ENCODE measurements around the gene SH3BP1. TPM values are rescaled to one million over a fixed set of nuclear protein-coding genes. Genes with fewer than 3 reads are reported as not detected.

SH3BP1 gene
- total RNA-seq, 1 donor from 2014 or later, result 28.3 TPM

DNA sequence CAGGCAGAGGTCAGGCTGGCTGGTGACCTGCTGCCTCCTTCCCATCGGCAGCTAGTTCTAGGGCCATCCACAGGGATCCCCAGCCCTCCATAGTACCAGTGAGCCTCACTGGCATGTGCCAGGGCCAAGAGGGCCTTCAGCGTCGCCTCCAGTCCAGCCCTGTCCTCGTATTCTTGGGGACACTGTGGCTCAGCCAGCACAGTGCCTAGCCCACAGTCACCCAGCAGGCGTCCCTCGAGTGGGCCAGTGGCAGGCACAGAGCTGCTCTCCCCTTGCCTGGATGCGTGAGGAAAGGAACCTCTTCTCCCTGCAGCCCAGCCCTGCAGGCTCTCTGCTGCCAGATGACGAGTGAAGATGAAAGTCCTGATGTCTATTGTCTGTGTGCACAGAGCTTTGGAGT lies 10.6 kb upstream of the SH3BP1 start:
- intact Hi-C loops (cut with DNase I), result no loop called here
- H3K4me1 ChIP-seq, result peaks cover 47% of the 10 kb centered on the region
- H3K9me3 ChIP-seq, result no peaks in the 10 kb centered on the region
- no peak overlapping the region for H3K4me3 ChIP-seq
- no peak overlapping the region for H3K27ac ChIP-seq
- TF ChIP-seq CTCF (IDR thresholded peaks at IDR 0.05), result no peak
- H3K36me3 ChIP-seq, result peaks cover 23% of the 10 kb centered on the region
- DNase-seq (no peak), ATAC-seq (no peak)
- H3K27me3 ChIP-seq, result no peaks in the 10 kb centered on the region

- TF ChIP-seq CTCF (IDR thresholded peaks at IDR 0.05), result no peak
Observed at GRCh38 chr22:37629928-37630327, 9.5 kb upstream of the SH3BP1 start.

GRCh38 chr22:37630839-37631435 lies 8.5 kb upstream of the SH3BP1 start:
- peaks cover 48% of the 10 kb centered on the region for H3K4me1 ChIP-seq

More at GRCh38 chr22:37629928-37630327, 9.5 kb upstream of the SH3BP1 start:
- no peak for DNase-seq
- Histone ChIP-seq H3K9me3 (no peaks in the 10 kb centered on the region), H3K27me3 (no peaks in the 10 kb centered on the region), H3K4me1 (peaks cover 47% of the 10 kb centered on the region), H3K27ac (no peak overlapping the region), H3K4me3 (no peak overlapping the region), H3K36me3 (peaks cover 23% of the 10 kb centered on the region)
- intact Hi-C loops (cut with DNase I), result loop anchor here (10.0 kb wide), 1 partner anchor 55 kb away; the partner anchor contains the start of gene NOL12
- no peak for ATAC-seq

DNA sequence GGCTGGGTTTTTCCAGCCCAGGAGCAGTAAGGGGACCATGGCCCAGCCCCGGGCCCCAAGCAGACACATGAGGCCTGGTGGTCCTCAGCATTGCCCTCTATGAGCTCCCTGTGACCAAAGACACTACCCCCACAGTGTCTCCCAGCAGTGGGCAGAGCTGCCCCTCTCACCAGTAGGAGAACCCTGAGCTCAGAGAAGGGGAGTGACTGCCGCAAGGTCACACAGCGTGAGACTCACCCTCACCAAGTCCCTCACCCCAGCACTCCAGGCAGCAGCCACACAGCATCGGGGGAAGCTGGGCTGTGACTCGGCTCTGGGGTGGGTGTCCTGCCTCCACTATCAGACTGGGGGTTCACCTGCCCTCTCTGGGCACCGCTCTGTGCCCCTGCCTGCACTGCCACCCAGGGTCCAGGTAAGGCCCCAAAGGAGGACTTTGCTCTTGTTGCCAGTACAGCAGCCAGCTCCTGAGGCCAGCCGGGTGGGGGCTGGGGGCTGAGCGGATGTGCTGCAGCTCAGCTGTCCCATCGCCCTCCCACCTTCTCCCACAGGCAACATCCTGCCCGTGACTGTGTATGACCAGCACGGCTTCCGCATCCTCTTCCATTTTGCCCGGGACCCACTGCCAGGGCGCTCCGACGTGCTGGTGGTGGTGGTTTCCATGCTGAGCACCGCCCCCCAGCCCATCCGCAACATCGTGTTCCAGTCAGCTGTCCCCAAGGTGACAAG lies 7.9 kb upstream of the SH3BP1 start:
- Histone ChIP-seq H3K4me3 (no peak overlapping the region), H3K36me3 (peaks cover 23% of the 10 kb centered on the region), H3K4me1 (peaks cover 48% of the 10 kb centered on the region), H3K9me3 (no peaks in the 10 kb centered on the region), H3K27ac (peak overlapping the region; percentile 11), H3K27me3 (no peaks in the 10 kb centered on the region)
- DNase-seq (no peak), ATAC-seq (no peak)
- intact Hi-C loops (cut with DNase I), result loop anchor here (10.0 kb wide), 1 partner anchor 53 kb away; the partner anchor contains the start of gene NOL12
- TF ChIP-seq CTCF (IDR thresholded peaks at IDR 0.05), result no peak

More at GRCh38 chr22:37630839-37631435, 8.5 kb upstream of the SH3BP1 start:
- intact Hi-C loops (cut with DNase I), result loop anchor here (10.0 kb wide), 1 partner anchor 54 kb away; the partner anchor contains the start of gene NOL12
- no peak for TF ChIP-seq CTCF (IDR thresholded peaks at IDR 0.05)
- no peak for ATAC-seq
- Histone ChIP-seq H3K36me3 (peaks cover 23% of the 10 kb centered on the region), H3K27me3 (no peaks in the 10 kb centered on the region), H3K27ac (peak overlapping the region; percentile 11), H3K9me3 (no peaks in the 10 kb centered on the region), H3K4me3 (no peak overlapping the region)
- DNase-seq, result no peak

DNA sequence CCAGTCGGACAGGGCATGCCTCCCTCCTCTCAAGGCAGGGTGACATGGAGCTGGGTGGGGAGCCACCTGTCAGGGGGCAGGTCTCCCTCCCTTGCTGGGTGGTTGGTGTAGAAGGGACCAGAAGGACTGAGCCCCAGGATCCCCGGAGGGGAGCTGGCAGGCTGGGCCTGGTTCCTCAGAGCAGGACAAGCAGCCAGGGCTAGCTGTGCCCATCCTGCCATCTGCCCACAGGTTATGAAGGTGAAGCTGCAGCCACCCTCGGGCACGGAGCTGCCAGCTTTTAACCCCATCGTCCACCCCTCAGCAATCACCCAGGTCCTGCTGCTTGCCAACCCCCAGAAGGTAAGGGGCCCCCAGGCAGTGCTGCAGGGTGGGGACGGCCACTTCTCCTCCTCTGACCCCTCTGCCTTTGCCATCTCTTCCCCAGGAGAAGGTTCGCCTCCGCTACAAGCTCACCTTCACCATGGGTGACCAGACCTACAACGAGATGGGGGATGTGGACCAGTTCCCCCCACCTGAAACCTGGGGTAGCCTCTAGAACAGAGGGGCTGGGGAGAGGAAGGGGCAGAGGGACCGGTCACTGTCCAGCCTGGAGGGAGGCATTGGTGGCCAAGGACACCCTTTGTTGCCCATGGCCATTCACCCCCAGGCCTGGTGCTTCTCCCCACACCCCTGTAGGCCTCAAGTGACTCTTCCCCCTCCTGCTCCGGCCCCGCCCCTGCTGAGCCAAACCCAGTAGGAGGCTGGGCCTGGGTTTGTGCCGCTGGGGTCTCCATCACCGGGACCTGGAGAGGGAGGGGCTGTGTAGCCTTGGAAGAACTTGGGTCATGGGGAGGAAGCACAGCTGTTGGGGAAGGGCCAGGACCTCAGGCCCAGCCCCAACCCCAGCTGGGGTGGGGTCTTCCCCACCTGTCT lies 7.0 kb upstream of the SH3BP1 start:
- TF ChIP-seq CTCF (IDR thresholded peaks at IDR 0.05), result no peak
- DNase-seq, result no peak
- Histone ChIP-seq H3K4me3 (no peak overlapping the region), H3K27me3 (no peaks in the 10 kb centered on the region), H3K4me1 (peaks cover 47% of the 10 kb centered on the region), H3K27ac (peak overlapping the region; percentile 89), H3K36me3 (peaks cover 23% of the 10 kb centered on the region), H3K9me3 (no peaks in the 10 kb centered on the region)
- intact Hi-C loops (cut with DNase I), result loop anchor here (10.0 kb wide), 1 partner anchor 52 kb away; the partner anchor contains the start of gene NOL12
- no peak for ATAC-seq

All from upper lobe of right lung (tissue), 1 donor.